T-helper 1 cell treated with Interleukin-12 subunit alpha and Interleukin-12 subunit beta and Interleukin-4 antibody, amounts not matched to agents 30 μg/mL and 1 μg/mL, for 36 hours (primary cell): ENCODE data around the gene PRKAG2.

Source experiments
- H3K27ac Mint-ChIP-seq: one replicate; pipeline ENCODE4 v1.8.0; 2021; ENCODE audit warnings: mild to moderate bottlenecking, mixed read lengths
- H3K27me3 Mint-ChIP-seq: one replicate; pipeline ENCODE4 v1.8.0; 2021; ENCODE audit warnings: low read depth, mixed read lengths
- H3K36me3 Mint-ChIP-seq: one replicate; pipeline ENCODE4 v1.8.0; 2021; ENCODE audit warnings: low read depth, mixed read lengths
- H3K4me1 Mint-ChIP-seq: one replicate; pipeline ENCODE4 v1.8.0; 2021; ENCODE audit warnings: low read depth, mixed read lengths
- H3K4me3 Mint-ChIP-seq: one replicate; pipeline ENCODE4 v1.8.0; 2021; ENCODE audit warnings: mild to moderate bottlenecking, moderate library complexity, mixed read lengths
- H3K9me3 Mint-ChIP-seq: one replicate; pipeline ENCODE4 v1.8.0; 2021; ENCODE audit warnings: mixed read lengths

PRKAG2 gene

GRCh38 chr7:151813445-151813844, 63.5 kb downstream of the PRKAG2 start:
- no peak overlapping the region for H3K4me3 Mint-ChIP-seq
- H3K27me3 Mint-ChIP-seq, result no peaks in the 10 kb centered on the region
- no peak overlapping the region for H3K27ac Mint-ChIP-seq
- H3K4me1 Mint-ChIP-seq, result no peaks in the 10 kb centered on the region
- H3K36me3 Mint-ChIP-seq, result no peaks in the 10 kb centered on the region
- no peaks in the 10 kb centered on the region for H3K9me3 Mint-ChIP-seq

- Mint-ChIP-seq H3K9me3 (no peaks in the 10 kb centered on the region), H3K4me1 (no peaks in the 10 kb centered on the region), H3K27ac (no peak overlapping the region), H3K4me3 (no peak overlapping the region), H3K27me3 (no peaks in the 10 kb centered on the region), H3K36me3 (no peaks in the 10 kb centered on the region)
Observed at GRCh38 chr7:151812967-151813366, 63.9 kb downstream of the PRKAG2 start.

- Mint-ChIP-seq H3K4me1 (no peaks in the 10 kb centered on the region), H3K9me3 (no peaks in the 10 kb centered on the region), H3K27ac (no peak overlapping the region), H3K36me3 (no peaks in the 10 kb centered on the region), H3K27me3 (no peaks in the 10 kb centered on the region), H3K4me3 (no peak overlapping the region)
Observed at GRCh38 chr7:151810441-151811232, 66.3 kb downstream of the PRKAG2 start.

GRCh38 chr7:151809864-151810170, 67.1 kb downstream of the PRKAG2 start:
- Mint-ChIP-seq H3K36me3 (no peaks in the 10 kb centered on the region), H3K27ac (no peak overlapping the region), H3K4me3 (no peak overlapping the region), H3K9me3 (no peaks in the 10 kb centered on the region), H3K27me3 (no peaks in the 10 kb centered on the region), H3K4me1 (no peaks in the 10 kb centered on the region)

- Mint-ChIP-seq H3K27me3 (no peaks in the 10 kb centered on the region), H3K4me1 (no peaks in the 10 kb centered on the region), H3K4me3 (no peak overlapping the region), H3K27ac (no peak overlapping the region), H3K36me3 (no peaks in the 10 kb centered on the region), H3K9me3 (no peaks in the 10 kb centered on the region)
Observed at GRCh38 chr7:151809146-151809863, 67.6 kb downstream of the PRKAG2 start.

- Mint-ChIP-seq H3K4me3 (no peak overlapping the region), H3K4me1 (no peaks in the 10 kb centered on the region), H3K27ac (no peak overlapping the region), H3K36me3 (no peaks in the 10 kb centered on the region), H3K9me3 (no peaks in the 10 kb centered on the region), H3K27me3 (no peaks in the 10 kb centered on the region)
Observed at GRCh38 chr7:151808400-151809145, 68.3 kb downstream of the PRKAG2 start.

GRCh38 chr7:151807846-151808245, 69.1 kb downstream of the PRKAG2 start:
- Mint-ChIP-seq H3K9me3 (no peaks in the 10 kb centered on the region), H3K27ac (no peak overlapping the region), H3K27me3 (no peaks in the 10 kb centered on the region), H3K36me3 (no peaks in the 10 kb centered on the region), H3K4me3 (no peak overlapping the region), H3K4me1 (no peaks in the 10 kb centered on the region)

- Mint-ChIP-seq H3K9me3 (no peaks in the 10 kb centered on the region), H3K4me1 (no peaks in the 10 kb centered on the region), H3K4me3 (no peak overlapping the region), H3K27me3 (no peaks in the 10 kb centered on the region), H3K36me3 (no peaks in the 10 kb centered on the region), H3K27ac (no peak overlapping the region)
Observed at GRCh38 chr7:151806952-151807775, 69.8 kb downstream of the PRKAG2 start.

- Mint-ChIP-seq H3K36me3 (no peaks in the 10 kb centered on the region), H3K27me3 (no peaks in the 10 kb centered on the region), H3K4me3 (no peak overlapping the region), H3K9me3 (no peaks in the 10 kb centered on the region), H3K4me1 (no peaks in the 10 kb centered on the region), H3K27ac (no peak overlapping the region)
Observed at GRCh38 chr7:151806204-151806603, 70.7 kb downstream of the PRKAG2 start.

- no peaks in the 10 kb centered on the region for H3K36me3 Mint-ChIP-seq
- no peaks in the 10 kb centered on the region for H3K4me1 Mint-ChIP-seq
- H3K27me3 Mint-ChIP-seq, result no peaks in the 10 kb centered on the region
- H3K4me3 Mint-ChIP-seq, result no peak overlapping the region
- H3K9me3 Mint-ChIP-seq, result no peaks in the 10 kb centered on the region
- no peak overlapping the region for H3K27ac Mint-ChIP-seq
Observed at GRCh38 chr7:151805191-151805590, 71.7 kb downstream of the PRKAG2 start.

GRCh38 chr7:151804756-151805155, 72.2 kb downstream of the PRKAG2 start:
- Mint-ChIP-seq H3K9me3 (no peaks in the 10 kb centered on the region), H3K4me3 (no peak overlapping the region), H3K27ac (no peak overlapping the region)

GRCh38 chr7:151803841-151804240, 73.1 kb downstream of the PRKAG2 start:
- H3K36me3 Mint-ChIP-seq, result no peaks in the 10 kb centered on the region
- H3K27me3 Mint-ChIP-seq, result no peaks in the 10 kb centered on the region
- H3K9me3 Mint-ChIP-seq, result no peaks in the 10 kb centered on the region

More at GRCh38 chr7:151804756-151805155, 72.2 kb downstream of the PRKAG2 start:
- H3K27me3 Mint-ChIP-seq, result no peaks in the 10 kb centered on the region
- H3K36me3 Mint-ChIP-seq, result no peaks in the 10 kb centered on the region
- H3K4me1 Mint-ChIP-seq, result no peaks in the 10 kb centered on the region

GRCh38 chr7:151802469-151802846, 74.5 kb downstream of the PRKAG2 start:
- Mint-ChIP-seq H3K4me1 (no peaks in the 10 kb centered on the region), H3K27ac (no peak overlapping the region), H3K36me3 (no peaks in the 10 kb centered on the region), H3K27me3 (no peaks in the 10 kb centered on the region), H3K4me3 (no peak overlapping the region), H3K9me3 (no peaks in the 10 kb centered on the region)

More at GRCh38 chr7:151803841-151804240, 73.1 kb downstream of the PRKAG2 start:
- Mint-ChIP-seq H3K4me1 (no peaks in the 10 kb centered on the region), H3K27ac (no peak overlapping the region), H3K4me3 (no peak overlapping the region)

- Mint-ChIP-seq H3K27me3 (no peaks in the 10 kb centered on the region), H3K9me3 (no peaks in the 10 kb centered on the region), H3K4me3 (no peak overlapping the region), H3K4me1 (no peaks in the 10 kb centered on the region), H3K36me3 (no peaks in the 10 kb centered on the region), H3K27ac (no peak overlapping the region)
Observed at GRCh38 chr7:151801782-151802468, 75.0 kb downstream of the PRKAG2 start.
